SU-DHL-6 (cell line): ENCODE measurements around the gene ADAM8.
"Not testable (repeated sequence)": the region's sequence is repeated elsewhere in the genome, so short reads cannot be mapped to it uniquely, and the experiment has no call there.

Experiments used
- H2AFZ ChIP-seq: fragments of 200-600 bp; sonication (generic); 2 replicates; pipeline ENCODE4 v1.6.1; 2014; ENCODE audit warnings: low read depth, mild to moderate bottlenecking, moderate library complexity, mixed read lengths, antibody characterized with exemption, low read length; ENCODE audit not compliant: severe bottlenecking
- H3F3A ChIP-seq: fragments of 200-600 bp; shearing (Covaris generic); 2 replicates; pipeline ENCODE4 v1.6.0; 2016; ENCODE audit warnings: antibody characterized with exemption, mild to moderate bottlenecking; ENCODE audit not compliant: insufficient read depth
- H3K27ac ChIP-seq: fragments of 200-600 bp; sonication (generic); 2 replicates; pipeline ENCODE4 v1.5.1; 2016; ENCODE audit warnings: low read depth, mild to moderate bottlenecking, low read length, moderate library complexity, mixed read lengths
- H3K27me3 ChIP-seq: fragments of 200-600 bp; sonication (generic), shearing (Covaris generic); 2 replicates; pipeline ENCODE4 v1.6.0; 2014; ENCODE audit warnings: mild to moderate bottlenecking, low read length
- H3K36me3 ChIP-seq: fragments of 200-600 bp; sonication (generic); 2 replicates; pipeline ENCODE4 v1.6.1; 2014; ENCODE audit warnings: mild to moderate bottlenecking, low read length, mixed read lengths
- H3K4me2 ChIP-seq: fragments of 300-600, 200-600 bp; shearing (Covaris generic), sonication (generic); 2 replicates; pipeline ENCODE4 v1.6.0; 2014; ENCODE audit warnings: low read length, low read depth, mild to moderate bottlenecking; ENCODE audit not compliant: poor library complexity, severe bottlenecking
- H3K4me3 ChIP-seq: fragments of 200-600 bp; sonication (generic); 2 replicates; pipeline ENCODE4 v1.5.1; 2014; ENCODE audit warnings: antibody characterized with exemption, low read length, mild to moderate bottlenecking, mixed read lengths; ENCODE audit not compliant: insufficient read depth, poor library complexity, severe bottlenecking
- H3K79me2 ChIP-seq: fragments of 200-600 bp; sonication (generic); 2 replicates; pipeline ENCODE4 v1.6.1; 2014; ENCODE audit warnings: mild to moderate bottlenecking, low read length, moderate library complexity; ENCODE audit not compliant: insufficient read depth
- H3K9ac ChIP-seq: fragments of 200-600 bp; sonication (generic); 2 replicates; pipeline ENCODE4 v1.7.0; 2014; ENCODE audit warnings: mild to moderate bottlenecking, low read length
- H3K9me2 ChIP-seq: fragments of 200-600 bp; sonication (generic); replicated peaks from 2 replicates; pipeline ENCODE4 v1.6.1; 2014; ENCODE audit warnings: low read length; ENCODE audit not compliant: insufficient read depth
- H3K9me3 ChIP-seq: fragments of 200-600 bp; sonication (generic); 2 replicates; pipeline ENCODE4 v1.6.1; 2014; ENCODE audit warnings: low read length, mixed read lengths; ENCODE audit not compliant: insufficient read depth
- H4K20me1 ChIP-seq: fragments of 200-600 bp; sonication (generic); 2 replicates; pipeline ENCODE4 v1.6.1; 2014; ENCODE audit warnings: low read depth, mild to moderate bottlenecking, antibody characterized with exemption, low read length, moderate library complexity, mixed read lengths
- EZH2phosphoT487 ChIP-seq: fragments of 200-600 bp; sonication (generic), shearing (Covaris generic); conservative IDR thresholded peaks from 2 replicates; pipeline ENCODE4 v1.6.1; 2018; ENCODE audit warnings: mild to moderate bottlenecking, antibody characterized with exemption, low read length, moderate library complexity, mixed read lengths
- TF ChIP-seq, protein P1 (sequence below): fragments of 200-600 bp; sonication (generic); IDR thresholded peaks from one replicate; pipeline ENCODE4 v1.5.1; 2017; ENCODE audit warnings: antibody characterized with exemption, mild to moderate bottlenecking, low read length, moderate library complexity; ENCODE audit not compliant: insufficient read depth, poor library complexity, severe bottlenecking

Gene ADAM8

DNA sequence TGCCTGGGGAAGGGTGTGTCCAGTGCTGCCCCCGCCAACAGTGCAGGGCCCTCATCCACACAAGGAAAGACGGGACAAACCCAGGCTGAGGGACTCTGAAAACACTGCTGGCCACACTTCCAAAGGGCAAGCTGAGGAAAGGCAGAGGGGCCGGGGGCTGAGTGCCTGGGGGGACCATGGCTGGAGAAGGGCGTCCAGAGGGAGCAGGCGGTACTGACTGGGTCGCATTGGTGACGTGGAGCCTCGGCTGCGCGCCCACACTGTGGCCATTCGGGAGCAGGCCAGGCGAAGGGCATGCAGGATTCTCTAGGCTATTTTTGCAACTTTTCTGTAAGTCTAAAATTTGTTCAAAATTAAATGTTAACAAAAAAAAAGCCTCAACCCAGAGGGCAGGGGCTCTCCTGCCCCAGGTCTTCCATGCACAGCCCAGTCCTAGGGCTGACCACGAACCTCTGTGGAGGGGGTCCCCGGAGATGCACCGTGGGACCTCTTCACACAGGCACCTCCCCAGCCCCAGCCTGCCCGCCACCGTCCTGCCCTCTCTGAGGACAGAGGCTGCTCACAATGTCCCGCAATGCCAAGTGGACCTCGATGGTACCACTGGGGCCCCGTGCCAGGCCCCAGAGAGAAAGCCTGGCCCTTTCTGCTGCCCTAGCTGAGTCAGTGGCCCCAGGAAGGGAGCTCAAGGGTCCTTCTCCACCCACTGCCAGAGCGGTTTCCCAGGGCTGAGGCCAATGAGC, 10.4 kb downstream of the ADAM8 start:
- H3K27ac ChIP-seq = no peak overlapping the region
- TF ChIP-seq, protein P1, sequence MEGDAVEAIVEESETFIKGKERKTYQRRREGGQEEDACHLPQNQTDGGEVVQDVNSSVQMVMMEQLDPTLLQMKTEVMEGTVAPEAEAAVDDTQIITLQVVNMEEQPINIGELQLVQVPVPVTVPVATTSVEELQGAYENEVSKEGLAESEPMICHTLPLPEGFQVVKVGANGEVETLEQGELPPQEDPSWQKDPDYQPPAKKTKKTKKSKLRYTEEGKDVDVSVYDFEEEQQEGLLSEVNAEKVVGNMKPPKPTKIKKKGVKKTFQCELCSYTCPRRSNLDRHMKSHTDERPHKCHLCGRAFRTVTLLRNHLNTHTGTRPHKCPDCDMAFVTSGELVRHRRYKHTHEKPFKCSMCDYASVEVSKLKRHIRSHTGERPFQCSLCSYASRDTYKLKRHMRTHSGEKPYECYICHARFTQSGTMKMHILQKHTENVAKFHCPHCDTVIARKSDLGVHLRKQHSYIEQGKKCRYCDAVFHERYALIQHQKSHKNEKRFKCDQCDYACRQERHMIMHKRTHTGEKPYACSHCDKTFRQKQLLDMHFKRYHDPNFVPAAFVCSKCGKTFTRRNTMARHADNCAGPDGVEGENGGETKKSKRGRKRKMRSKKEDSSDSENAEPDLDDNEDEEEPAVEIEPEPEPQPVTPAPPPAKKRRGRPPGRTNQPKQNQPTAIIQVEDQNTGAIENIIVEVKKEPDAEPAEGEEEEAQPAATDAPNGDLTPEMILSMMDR = no peak
- no peak for TF ChIP-seq EZH2phosphoT487
- H3K4me2 ChIP-seq = no peak overlapping the region
- H3K9me3 ChIP-seq = no peaks in the 10 kb centered on the region
- no peak overlapping the region for H2AFZ ChIP-seq
- no peaks in the 10 kb centered on the region for H3K9me2 ChIP-seq
- H3K79me2 ChIP-seq = no peaks in the 10 kb centered on the region
- no peak overlapping the region for H3K4me3 ChIP-seq
- 0 out of 2 replicates have a peak, but pooled peaks cover 5% of the 10 kb centered on the region for H3F3A ChIP-seq
- H3K9ac ChIP-seq = no peak overlapping the region
- no peaks in the 10 kb centered on the region for H3K36me3 ChIP-seq
- H3K27me3 ChIP-seq = no peaks in the 10 kb centered on the region
- H4K20me1 ChIP-seq = no peaks in the 10 kb centered on the region

DNA sequence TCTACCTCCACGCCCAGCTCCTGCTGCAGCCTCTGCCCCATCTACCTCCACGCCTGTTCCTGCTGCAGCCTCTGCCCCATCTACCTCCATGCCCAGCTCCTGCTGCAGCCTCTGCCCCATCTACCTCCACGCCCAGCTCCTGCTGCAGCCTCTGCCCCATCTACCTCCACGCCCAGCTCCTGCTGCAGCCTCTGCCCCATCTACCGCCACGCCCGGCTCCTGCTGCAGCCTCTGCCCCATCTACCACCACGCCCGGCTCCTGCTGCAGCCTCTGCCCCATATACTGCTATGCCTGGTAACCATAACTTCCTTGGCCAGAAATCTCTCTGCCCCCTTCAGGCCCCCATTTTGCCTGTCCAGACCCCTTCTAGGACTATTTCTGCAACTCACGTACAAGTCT, 11.6 kb downstream of the ADAM8 start:
- H3K9ac ChIP-seq, H3K36me3 ChIP-seq, H3K27ac ChIP-seq, H3K4me2 ChIP-seq, H2AFZ ChIP-seq, H3K79me2 ChIP-seq, H3K27me3 ChIP-seq, H3K4me3 ChIP-seq, H3K9me3 ChIP-seq, H3F3A ChIP-seq, H3K9me2 ChIP-seq, H4K20me1 ChIP-seq: not testable (repeated sequence)

GRCh38 chr10:133264461-133264860, 12.2 kb downstream of the ADAM8 start:
- Histone ChIP-seq H4K20me1 (no peaks in the 10 kb centered on the region), H3K27me3 (no peaks in the 10 kb centered on the region), H3K36me3 (no peaks in the 10 kb centered on the region), H2AFZ (no peak overlapping the region), H3K27ac (no peak overlapping the region), H3K79me2 (no peaks in the 10 kb centered on the region), H3K4me2 (no peak overlapping the region), H3K9ac (no peak overlapping the region), H3K4me3 (no peak overlapping the region), H3F3A (0 out of 2 replicates have a peak, but pooled peaks cover 5% of the 10 kb centered on the region), H3K9me3 (no peaks in the 10 kb centered on the region), H3K9me2 (no peaks in the 10 kb centered on the region)
- TF ChIP-seq, protein P1 = no peak
- TF ChIP-seq EZH2phosphoT487 = no peak

DNA sequence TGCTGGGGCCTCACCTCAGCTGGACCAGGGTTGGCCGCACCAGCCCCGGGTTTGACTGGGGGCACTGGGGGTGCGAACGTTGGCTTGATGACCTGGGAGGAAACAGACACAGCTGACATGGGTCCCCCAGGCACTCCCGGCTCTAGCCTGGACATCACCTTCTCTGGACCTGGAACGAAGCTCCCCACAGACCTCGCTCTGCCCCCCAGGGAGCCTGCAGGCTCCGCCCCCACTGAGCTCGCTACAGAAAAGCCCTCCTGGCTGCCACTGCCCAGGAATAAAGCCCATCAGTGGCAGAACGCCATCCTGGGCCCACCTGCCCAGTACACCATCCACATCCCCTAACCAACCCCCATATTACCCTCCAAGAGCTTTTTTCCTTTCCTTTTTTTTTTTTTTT, 13.0 kb downstream of the ADAM8 start:
- 0 out of 2 replicates have a peak, but pooled peaks cover 5% of the 10 kb centered on the region for H3F3A ChIP-seq
- no peaks in the 10 kb centered on the region for H3K27me3 ChIP-seq
- TF ChIP-seq, protein P1 = no peak
- H3K36me3 ChIP-seq = no peaks in the 10 kb centered on the region
- H3K27ac ChIP-seq = no peak overlapping the region
- H3K9me3 ChIP-seq = no peaks in the 10 kb centered on the region
- no peaks in the 10 kb centered on the region for H3K9me2 ChIP-seq
- no peaks in the 10 kb centered on the region for H3K79me2 ChIP-seq
- H3K9ac ChIP-seq = no peak overlapping the region
- no peak overlapping the region for H3K4me3 ChIP-seq
- H4K20me1 ChIP-seq = no peaks in the 10 kb centered on the region
- no peak overlapping the region for H3K4me2 ChIP-seq
- no peak overlapping the region for H2AFZ ChIP-seq
